Right atrium auricular region (tissue), 2 donors: Measurements from ENCODE around the gene SLIT3. TPM values are rescaled to one million over a fixed set of nuclear protein-coding genes. Genes with fewer than 3 reads are reported as not detected.
"Not testable (repeated sequence)": the region's sequence is repeated elsewhere in the genome, so short reads cannot be mapped to it uniquely, and the experiment has no call there.

Experiments
- DNase-seq: peaks from one replicate; pipeline ENCODE4 v3.0.0-alpha.2; 2019; ENCODE audit warnings: low spot score
- H3K27ac ChIP-seq, 2 donors: fragments of 200-600 bp; sonication (generic); 1 replicate in 1 of 2; 2 replicates in 1 of 2; pipeline ENCODE4 v1.5.1; 2016 to 2019
- H3K27me3 ChIP-seq, 2 donors: fragments of 200-600 bp; sonication (generic); one replicate each; pipeline versions ENCODE4 v1.5.1 to v1.6.0; 2017 to 2019
- H3K36me3 ChIP-seq: fragments of 200-600 bp; sonication (generic); one replicate; pipeline ENCODE4 v1.5.1; 2016
- H3K4me1 ChIP-seq, 2 donors: fragments of 200-600 bp; sonication (generic); one replicate each; pipeline versions ENCODE4 v1.5.1 to v1.6.0; 2017 to 2019
- H3K4me3 ChIP-seq, 2 donors: fragments of 200-600 bp; sonication (generic); 1 replicate in 1 of 2; 2 replicates in 1 of 2; pipeline ENCODE4 v1.5.1; 2017 to 2019; ENCODE audit warnings: mild to moderate bottlenecking in 1 of 2, moderate library complexity in 1 of 2
- H3K9me3 ChIP-seq, 2 donors: fragments of 200-600 bp; sonication (generic); one replicate each; pipeline ENCODE4 v1.5.1; 2019
- CTCF ChIP-seq, 2 donors: fragments of 200-600 bp; sonication (generic); IDR thresholded peaks; one replicate each; pipeline ENCODE4 v1.5.1; 2019; ENCODE audit warnings: antibody characterized with exemption in 2 of 2
- total RNA-seq, 2 donors: library from RNA; depleted of rRNA; stranded (reverse); fragments of >200 nt; gene quantifications; one replicate each; pipeline ENCODE4 v1.1.0, GENCODE V29; 2016

Gene SLIT3
- total RNA-seq, 2 donors from 2014 or later: 66.1 to 85.8 TPM

GRCh38 chr5:168752012-168752411 is 548.9 kb downstream of the SLIT3 start:
- H3K4me3 ChIP-seq: no peak overlapping the region
- H3K27ac ChIP-seq: no peak overlapping the region
- TF ChIP-seq CTCF (IDR thresholded peaks at IDR 0.05): no peak
- H3K9me3 ChIP-seq: no peaks in the 10 kb centered on the region
- no peak for DNase-seq
- H3K27me3 ChIP-seq: no peaks in the 10 kb centered on the region
- no peaks in the 10 kb centered on the region for H3K4me1 ChIP-seq
- peaks cover 28% of the 10 kb centered on the region for H3K36me3 ChIP-seq

- peaks cover 31% of the 10 kb centered on the region for H3K36me3 ChIP-seq
- H3K4me1 ChIP-seq: no peaks in the 10 kb centered on the region
- no peak overlapping the region for H3K27ac ChIP-seq
- H3K9me3 ChIP-seq: no peaks in the 10 kb centered on the region
- no peak overlapping the region for H3K4me3 ChIP-seq
- H3K27me3 ChIP-seq: no peaks in the 10 kb centered on the region
- DNase-seq: no peak
- no peak for TF ChIP-seq CTCF (IDR thresholded peaks at IDR 0.05)
Measured at GRCh38 chr5:168750926-168751325, 550.0 kb downstream of the SLIT3 start.

- Histone ChIP-seq H3K36me3 (peaks cover 36% of the 10 kb centered on the region), H3K27me3 (no peaks in the 10 kb centered on the region), H3K4me3 (no peak overlapping the region), H3K9me3 (no peaks in the 10 kb centered on the region), H3K27ac (no peak overlapping the region), H3K4me1 (no peaks in the 10 kb centered on the region)
- DNase-seq: no peak
- TF ChIP-seq CTCF (IDR thresholded peaks at IDR 0.05): no peak
Measured at GRCh38 chr5:168749391-168750100, 551.4 kb downstream of the SLIT3 start.

- TF ChIP-seq CTCF (IDR thresholded peaks at IDR 0.05): peak; percentile 65 to 73
- no peak for DNase-seq
- H3K36me3 ChIP-seq: peaks cover 28% of the 10 kb centered on the region
Measured at GRCh38 chr5:168747987-168748777, 552.8 kb downstream of the SLIT3 start.

GRCh38 chr5:168746893-168747640 is 553.9 kb downstream of the SLIT3 start:
- H3K9me3 ChIP-seq: no peaks in the 10 kb centered on the region
- peaks cover 23% of the 10 kb centered on the region for H3K36me3 ChIP-seq
- H3K27ac ChIP-seq: no peak overlapping the region
- no peaks in the 10 kb centered on the region for H3K27me3 ChIP-seq
- H3K4me1 ChIP-seq: no peaks in the 10 kb centered on the region
- H3K4me3 ChIP-seq: no peak overlapping the region
- no peak for DNase-seq
- TF ChIP-seq CTCF (IDR thresholded peaks at IDR 0.05): no peak

More at GRCh38 chr5:168747987-168748777, 552.8 kb downstream of the SLIT3 start:
- Histone ChIP-seq H3K27ac (no peak overlapping the region), H3K9me3 (no peaks in the 10 kb centered on the region), H3K27me3 (no peaks in the 10 kb centered on the region), H3K4me3 (no peak overlapping the region), H3K4me1 (no peaks in the 10 kb centered on the region)

GRCh38 chr5:168746126-168746892 is 554.6 kb downstream of the SLIT3 start:
- H3K4me1 ChIP-seq, H3K9me3 ChIP-seq, H3K27me3 ChIP-seq, DNase-seq, H3K27ac ChIP-seq, H3K4me3 ChIP-seq: not testable (repeated sequence)
- peaks cover 23% of the 10 kb centered on the region for H3K36me3 ChIP-seq
